HS-27A (cell line): ENCODE results near the gene NPTX2.

Experiments used
- DNase-seq: peaks from one replicate; pipeline ENCODE4 v3.0.0-alpha.2; 2012; ENCODE audit warnings: low read depth, missing footprints

Gene NPTX2

GRCh38 chr7:98654524-98655272, 37.6 kb downstream of the NPTX2 start:
- DNase-seq = no peak

- DNase-seq = no peak
Measured at GRCh38 chr7:98655611-98656010, 38.5 kb downstream of the NPTX2 start.

GRCh38 chr7:98656899-98657298, 39.8 kb downstream of the NPTX2 start:
- DNase-seq = no peak

- DNase-seq = no peak
Measured at GRCh38 chr7:98657736-98658135, 40.7 kb downstream of the NPTX2 start.

- no peak for DNase-seq
Measured at GRCh38 chr7:98659756-98660155, 42.7 kb downstream of the NPTX2 start.

- no peak for DNase-seq
Measured at GRCh38 chr7:98661607-98662006, 44.5 kb downstream of the NPTX2 start.

- no peak for DNase-seq
Measured at GRCh38 chr7:98662289-98662688, 45.2 kb downstream of the NPTX2 start.

GRCh38 chr7:98664882-98665281, 47.8 kb downstream of the NPTX2 start:
- DNase-seq = no peak

GRCh38 chr7:98668255-98668654, 51.2 kb downstream of the NPTX2 start:
- no peak for DNase-seq

- no peak for DNase-seq
Measured at GRCh38 chr7:98669329-98670000, 52.4 kb downstream of the NPTX2 start.

- no peak for DNase-seq
Measured at GRCh38 chr7:98670186-98670585, 53.1 kb downstream of the NPTX2 start.

- DNase-seq = no peak
Measured at GRCh38 chr7:98671733-98672331, 54.7 kb downstream of the NPTX2 start.

- no peak for DNase-seq
Measured at GRCh38 chr7:98674461-98674860, 57.4 kb downstream of the NPTX2 start.

GRCh38 chr7:98674881-98675280, 57.8 kb downstream of the NPTX2 start:
- DNase-seq = no peak

GRCh38 chr7:98678215-98678614, 61.1 kb downstream of the NPTX2 start:
- no peak for DNase-seq
